Liver (tissue), 9 donors: Measurements from ENCODE around the gene TAAR8. TPM values are rescaled to one million over a fixed set of nuclear protein-coding genes. Genes with fewer than 3 reads are reported as not detected.

Experiments used
- DNase-seq: peaks from one replicate; pipeline ENCODE4 v3.0.0-alpha.2; 2017; ENCODE audit warnings: low spot score
- H3K27ac ChIP-seq, 2 donors: one replicate each; pipeline ENCODE4 v1.7.0; 2013; ENCODE audit warnings: inconsistent platforms in 2 of 2, low read length in 2 of 2, control low read depth in 1 of 2, low read depth in 1 of 2, mild to moderate bottlenecking in 1 of 2
- H3K27me3 ChIP-seq, 4 donors: one replicate each; pipeline versions ENCODE4 v1.6.1 to v1.7.0; 2013; ENCODE audit warnings: low read length in 3 of 4, inconsistent platforms in 1 of 4, mild to moderate bottlenecking in 1 of 4, moderate library complexity in 1 of 4; ENCODE audit not compliant: control insufficient read depth in 4 of 4, insufficient read depth in 4 of 4
- H3K36me3 ChIP-seq, 4 donors: one replicate each; pipeline versions ENCODE4 v1.6.1 to v1.7.0; 2013; ENCODE audit warnings: low read length in 3 of 4, mild to moderate bottlenecking in 3 of 4, low read depth in 1 of 4, moderate library complexity in 1 of 4; ENCODE audit not compliant: control insufficient read depth in 4 of 4, insufficient read depth in 3 of 4
- H3K4me1 ChIP-seq, 4 donors: one replicate each; pipeline versions ENCODE4 v1.6.1 to v1.7.0; 2013; ENCODE audit warnings: low read length in 3 of 4, mild to moderate bottlenecking in 3 of 4, moderate library complexity in 1 of 4; ENCODE audit not compliant: control insufficient read depth in 4 of 4, insufficient read depth in 4 of 4
- H3K4me3 ChIP-seq, 3 donors: one replicate each; pipeline versions ENCODE4 v1.6.1 to v1.7.0; 2013; ENCODE audit warnings: low read length in 3 of 3, control low read depth in 1 of 3, low read depth in 1 of 3, mild to moderate bottlenecking in 1 of 3
- H3K9ac ChIP-seq, 2 donors: one replicate each; pipeline ENCODE4 v1.7.0; 2013; ENCODE audit warnings: low read length in 2 of 2, mild to moderate bottlenecking in 2 of 2, moderate library complexity in 2 of 2, control low read depth in 1 of 2, low read depth in 1 of 2
- H3K9me3 ChIP-seq, 4 donors: one replicate each; pipeline versions ENCODE4 v1.6.1 to v1.7.0; 2013; ENCODE audit warnings: low read length in 3 of 4; ENCODE audit not compliant: control insufficient read depth in 4 of 4
- CTCF ChIP-seq: fragments of 150-350 bp; IDR thresholded peaks from 2 replicates; pipeline ENCODE4 v1.5.1; 2017; ENCODE audit warnings: improper control_type of control experiment, low read depth, low read length; ENCODE audit not compliant: missing input control
- EGR1 ChIP-seq, 2 donors: IDR thresholded peaks; 2 replicates each; pipeline ENCODE4 v1.6.1; 2016 to 2018; ENCODE audit warnings: antibody characterized with exemption in 2 of 2, low read depth in 2 of 2
- FOXA1 ChIP-seq: IDR thresholded peaks from 2 replicates; pipeline ENCODE4 v1.6.1; 2016; ENCODE audit warnings: antibody characterized with exemption
- FOXA2 ChIP-seq: IDR thresholded peaks from 2 replicates; pipeline ENCODE4 v1.6.1; 2016; ENCODE audit warnings: antibody characterized with exemption
- HNF4A ChIP-seq, 2 donors: conservative IDR thresholded peaks; 2 replicates each; pipeline ENCODE4 v1.6.1; 2016; ENCODE audit warnings: antibody characterized with exemption in 2 of 2, mild to moderate bottlenecking in 2 of 2
- HNF4G ChIP-seq: IDR thresholded peaks from 2 replicates; pipeline ENCODE4 v1.6.1; 2016; ENCODE audit warnings: antibody characterized with exemption
- JUND ChIP-seq, 2 donors: IDR thresholded peaks; 2 replicates each; pipeline ENCODE4 v1.6.1; 2016; ENCODE audit warnings: antibody characterized with exemption in 2 of 2
- MAX ChIP-seq: IDR thresholded peaks from 2 replicates; pipeline ENCODE4 v1.6.1; 2016; ENCODE audit warnings: antibody characterized with exemption
- NR2F2 ChIP-seq: IDR thresholded peaks from 2 replicates; pipeline ENCODE4 v1.6.1; 2016; ENCODE audit warnings: antibody characterized with exemption
- RAD21 ChIP-seq, 2 donors: IDR thresholded peaks; 2 replicates each; pipeline ENCODE4 v1.6.1; 2016; ENCODE audit warnings: antibody characterized with exemption in 2 of 2, mild to moderate bottlenecking in 2 of 2
- SP1 ChIP-seq: IDR thresholded peaks from 2 replicates; pipeline ENCODE4 v1.6.1; 2018; ENCODE audit warnings: antibody characterized with exemption, mild to moderate bottlenecking
- TAF1 ChIP-seq: conservative IDR thresholded peaks from 2 replicates; pipeline ENCODE4 v1.6.1; 2016; ENCODE audit warnings: antibody characterized with exemption, mild to moderate bottlenecking
- WGBS: extraction: QIAGEN DNeasy Blood & Tissue Kit; methylation state at CpG from one replicate; pipeline ENCODE4 v1.1.7; 2013; 5-methylcytosine and 5-hydroxymethylcytosine counted together
- polyA plus RNA-seq, 2 donors: library from polyadenylated mRNA; stranded (reverse) in 1 of 2; unstranded in 1 of 2; fragments of 200-250 nt in 1 of 2; fragments of >200 nt in 1 of 2; fragmentation: Nextera tagmentation in 1 of 2; extraction: Ambion mirVana in 1 of 2; gene quantifications; one replicate each; pipeline versions ENCODE4 v1.2.1 to v1.2.3, GENCODE V29; 2013 to 2015
- total RNA-seq, 2 donors: library from RNA; depleted of rRNA; stranded (reverse); fragments of >200 nt; gene quantifications; one replicate each; pipeline ENCODE4 v1.2.3, GENCODE V29; 2014
- TF ChIP-seq, protein P1 (sequence below): IDR thresholded peaks from 2 replicates; pipeline ENCODE4 v1.6.1; 2016; ENCODE audit warnings: antibody characterized with exemption, mild to moderate bottlenecking
- donor health status: healthy.
- donor health status: healthy.
- donor health status: healthy.
- donor health status: healthy.
- donor health status: healthy.

The TAAR8 gene
- total and polyA plus RNA-seq, 4 donors: not detected

DNA sequence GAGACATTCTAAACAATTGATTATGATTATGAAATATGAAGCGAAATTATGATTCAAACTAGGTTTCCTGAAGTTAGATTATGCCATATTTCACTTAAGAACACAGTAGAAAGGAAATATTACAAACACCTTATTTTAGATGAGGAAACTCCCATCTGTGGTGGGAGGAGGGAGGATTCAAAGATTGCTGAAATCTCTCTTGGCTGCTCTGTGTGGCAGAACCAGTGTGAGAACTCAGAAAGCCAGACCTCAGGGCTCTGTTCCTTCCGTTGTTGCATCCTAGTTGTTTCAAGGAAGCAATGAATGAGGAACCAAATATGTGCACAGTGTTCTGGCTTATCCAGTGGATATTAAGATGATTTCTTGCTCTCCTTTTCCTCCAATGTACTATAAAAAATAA, 35.0 kb downstream of the TAAR8 start:
- H3K27ac ChIP-seq: no peak overlapping the region
- H3K27me3 ChIP-seq: no peaks in the 10 kb centered on the region
- 64% methylated on average over 2 of the region's 2 CpGs for WGBS
- no peak overlapping the region for H3K9ac ChIP-seq
- TF ChIP-seq, protein P1, sequence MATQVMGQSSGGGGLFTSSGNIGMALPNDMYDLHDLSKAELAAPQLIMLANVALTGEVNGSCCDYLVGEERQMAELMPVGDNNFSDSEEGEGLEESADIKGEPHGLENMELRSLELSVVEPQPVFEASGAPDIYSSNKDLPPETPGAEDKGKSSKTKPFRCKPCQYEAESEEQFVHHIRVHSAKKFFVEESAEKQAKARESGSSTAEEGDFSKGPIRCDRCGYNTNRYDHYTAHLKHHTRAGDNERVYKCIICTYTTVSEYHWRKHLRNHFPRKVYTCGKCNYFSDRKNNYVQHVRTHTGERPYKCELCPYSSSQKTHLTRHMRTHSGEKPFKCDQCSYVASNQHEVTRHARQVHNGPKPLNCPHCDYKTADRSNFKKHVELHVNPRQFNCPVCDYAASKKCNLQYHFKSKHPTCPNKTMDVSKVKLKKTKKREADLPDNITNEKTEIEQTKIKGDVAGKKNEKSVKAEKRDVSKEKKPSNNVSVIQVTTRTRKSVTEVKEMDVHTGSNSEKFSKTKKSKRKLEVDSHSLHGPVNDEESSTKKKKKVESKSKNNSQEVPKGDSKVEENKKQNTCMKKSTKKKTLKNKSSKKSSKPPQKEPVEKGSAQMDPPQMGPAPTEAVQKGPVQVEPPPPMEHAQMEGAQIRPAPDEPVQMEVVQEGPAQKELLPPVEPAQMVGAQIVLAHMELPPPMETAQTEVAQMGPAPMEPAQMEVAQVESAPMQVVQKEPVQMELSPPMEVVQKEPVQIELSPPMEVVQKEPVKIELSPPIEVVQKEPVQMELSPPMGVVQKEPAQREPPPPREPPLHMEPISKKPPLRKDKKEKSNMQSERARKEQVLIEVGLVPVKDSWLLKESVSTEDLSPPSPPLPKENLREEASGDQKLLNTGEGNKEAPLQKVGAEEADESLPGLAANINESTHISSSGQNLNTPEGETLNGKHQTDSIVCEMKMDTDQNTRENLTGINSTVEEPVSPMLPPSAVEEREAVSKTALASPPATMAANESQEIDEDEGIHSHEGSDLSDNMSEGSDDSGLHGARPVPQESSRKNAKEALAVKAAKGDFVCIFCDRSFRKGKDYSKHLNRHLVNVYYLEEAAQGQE: no peak
- TF ChIP-seq FOXA1 (no peak), CTCF (no peak), NR2F2 (no peak), HNF4A (conservative IDR thresholded peaks at IDR 0.05) (no peak), HNF4G (no peak), MAX (no peak), TAF1 (no peak), SP1 (no peak), FOXA2 (no peak)
- H3K4me3 ChIP-seq: no peak overlapping the region
- H3K4me1 ChIP-seq: no peaks in the 10 kb centered on the region
- DNase-seq: no peak
- H3K9me3 ChIP-seq: no peaks in the 10 kb centered on the region
- no peaks in the 10 kb centered on the region for H3K36me3 ChIP-seq

DNA sequence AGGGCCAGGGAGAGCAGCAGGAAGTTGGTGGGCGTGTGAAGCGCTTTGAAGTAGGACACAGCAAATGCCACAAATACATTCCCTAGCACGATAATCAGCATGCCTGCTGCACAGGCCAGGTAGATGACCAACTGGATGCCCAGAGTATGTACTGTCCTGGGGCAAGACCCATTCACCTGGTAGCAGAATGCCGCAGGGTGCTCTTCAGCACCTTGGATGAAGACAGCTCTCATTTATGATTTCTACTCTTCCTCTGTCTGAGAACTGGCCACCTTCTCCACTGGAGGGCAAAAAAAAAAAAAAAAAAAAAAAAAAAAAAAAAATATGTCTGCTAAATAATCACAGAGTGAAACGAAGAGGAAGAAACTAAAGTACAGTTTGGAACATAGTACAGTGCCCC, 37.0 kb downstream of the TAAR8 start, which contains the start of gene TAAR5:
TAAR5 (minus strand) TSS at position 288 of the 400 bp plus-strand sequence; CDS start at position 233, 55 bp downstream.
- Histone ChIP-seq H3K27me3 (no peaks in the 10 kb centered on the region), H3K9ac (no peak within 1 kb of the TSS), H3K27ac (no peak within 1 kb of the TSS), H3K36me3 (no peaks in the 10 kb centered on the region), H3K4me1 (no peaks in the 10 kb centered on the region), H3K9me3 (no peaks in the 10 kb centered on the region), H3K4me3 (no peak within 1 kb of the TSS)
- TF ChIP-seq MAX (no peak), JUND (IDR thresholded peaks at IDR 0.05) (no peak), NR2F2 (no peak), RAD21 (IDR thresholded peaks at IDR 0.05) (no peak), EGR1 (IDR thresholded peaks at IDR 0.05; ENCODE audit: low read depth in 2 of 2) (no peak), TAF1 (no peak), FOXA2 (no peak)
- TF ChIP-seq, protein P1: no peak
- 87% methylated on average over 5 of the region's 5 CpGs for WGBS
- DNase-seq: no peak
